HL-60 (cell line): ENCODE results near the gene EIF3I.

Source experiments
- DNase-seq, 2 experiments: peaks; one replicate each; pipeline ENCODE4 v3.0.0-alpha.2; 2010 to 2020; ENCODE audit warnings: low read depth in 1 of 2, low spot score in 1 of 2
- H3K27ac ChIP-seq: fragments of 250-450 bp; sonication (Bioruptor Pico); replicated peaks from 2 replicates; pipeline ENCODE4 v1.5.1; 2020; ENCODE audit warnings: mild to moderate bottlenecking, moderate library complexity
- H3K27me3 ChIP-seq: fragments of 250-450 bp; sonication (Bioruptor Pico); 2 replicates; pipeline ENCODE4 v1.5.1; 2021; ENCODE audit warnings: mild to moderate bottlenecking, moderate library complexity; ENCODE audit not compliant: insufficient read depth, poor library complexity, severe bottlenecking
- H3K4me3 ChIP-seq: replicated peaks from 2 replicates; pipeline ENCODE4 v1.5.1; 2011; ENCODE audit warnings: mild to moderate bottlenecking, control low read depth, low read length; ENCODE audit not compliant: insufficient read depth
- CTCF ChIP-seq: IDR thresholded peaks from one replicate; pipeline ENCODE4 v1.5.1; 2011; ENCODE audit warnings: low read length, control low read depth, inconsistent platforms; ENCODE audit not compliant: insufficient read depth
- GABPA ChIP-seq: IDR thresholded peaks from 2 replicates; pipeline ENCODE4 v1.6.1; 2012; ENCODE audit warnings: low read depth
- POLR2AphosphoS5 ChIP-seq: IDR thresholded peaks from 2 replicates; pipeline ENCODE4 v1.6.1; 2012; ENCODE audit warnings: low read depth
- REST ChIP-seq: IDR thresholded peaks from 2 replicates; pipeline ENCODE4 v1.6.1; 2012; ENCODE audit warnings: low read depth; ENCODE audit not compliant: insufficient replicate concordance
- SPI1 ChIP-seq: IDR thresholded peaks from 2 replicates; pipeline ENCODE4 v1.6.1; 2012; ENCODE audit warnings: low read depth, mild to moderate bottlenecking, borderline replicate concordance

Gene EIF3I

GRCh38 chr1:32221581-32221979 is 627 bp upstream of the EIF3I start:
- DNase-seq, result no peak
- Histone ChIP-seq H3K27me3 (no peaks in the 10 kb centered on the region), H3K4me3 (peak overlapping the region; percentile 94), H3K27ac (peak overlapping the region; percentile 75)
- TF ChIP-seq REST, result no peak
- TF ChIP-seq POLR2AphosphoS5, result no peak
- no peak for TF ChIP-seq GABPA
- no peak for TF ChIP-seq CTCF
- TF ChIP-seq SPI1, result no peak

GRCh38 chr1:32223683-32224082 is 1.5 kb downstream of the EIF3I start:
- H3K27me3 ChIP-seq, result no peaks in the 10 kb centered on the region
- no peak for DNase-seq
- no peak overlapping the region for H3K27ac ChIP-seq
- TF ChIP-seq REST, result no peak
- TF ChIP-seq SPI1, result no peak
- TF ChIP-seq POLR2AphosphoS5, result no peak
- TF ChIP-seq GABPA, result no peak
- TF ChIP-seq CTCF, result no peak
- no peak overlapping the region for H3K4me3 ChIP-seq

- Histone ChIP-seq H3K27me3 (no peaks in the 10 kb centered on the region), H3K4me3 (no peak overlapping the region), H3K27ac (no peak overlapping the region)
- no peak for TF ChIP-seq GABPA
- no peak for TF ChIP-seq REST
- TF ChIP-seq POLR2AphosphoS5, result no peak
- no peak for TF ChIP-seq CTCF
- TF ChIP-seq SPI1, result no peak
- DNase-seq, result no peak
Observed at GRCh38 chr1:32224285-32224684, 2.1 kb downstream of the EIF3I start.
